ENCODE data around the gene CDC42BPB. TPM values are rescaled to one million over a fixed set of nuclear protein-coding genes. Genes with fewer than 3 reads are reported as not detected.

CDC42BPB gene
- total RNA-seq, 1 donor from 2014 or later: 48.2 TPM

- Mint-ChIP-seq H3K27ac (no peak overlapping the region), H3K9me3 (peaks cover 8% of the 10 kb centered on the region), H3K4me3 (no peak overlapping the region), H3K4me1 (peaks cover 2% of the 10 kb centered on the region), H3K27me3 (ENCODE audit: insufficient read depth, low read depth) (peaks cover 3% of the 10 kb centered on the region), H3K36me3 (peaks cover 10% of the 10 kb centered on the region)
- Histone ChIP-seq H3K4me1 (no peaks in the 10 kb centered on the region), H4K20me1 (ENCODE audit: low read depth) (peaks cover 12% of the 10 kb centered on the region), H3K9ac (no peak overlapping the region), H3K9me3 (ENCODE audit: low read depth) (no peaks in the 10 kb centered on the region), H3K4me3 (no peak overlapping the region), H2AFZ (replicated peaks) (no peak overlapping the region), H3K4me2 (no peak overlapping the region), H3K27me3 (no peaks in the 10 kb centered on the region), H3K27ac (no peak overlapping the region), H3K79me2 (ENCODE audit: low read depth) (peaks cover 95% of the 10 kb centered on the region), H3K36me3 (peaks cover 2% of the 10 kb centered on the region), H3F3A (ENCODE audit: low read depth) (no peaks in the 10 kb centered on the region)
- TF ChIP-seq EZH2 (IDR thresholded peaks at IDR 0.05) (no peak), CTCF (IDR thresholded peaks at IDR 0.05) (peak; percentile 11), EZH2phosphoT487 (IDR thresholded peaks at IDR 0.05) (no peak)
- DNase-seq (ENCODE audit: low spot score): peak; percentile 33
Measured at GRCh38 chr14:103031956-103032355, 25.4 kb downstream of the CDC42BPB start.

GRCh38 chr14:103031566-103031911, 25.8 kb downstream of the CDC42BPB start:
- Mint-ChIP-seq H3K36me3 (peaks cover 12% of the 10 kb centered on the region), H3K4me1 (peaks cover 2% of the 10 kb centered on the region), H3K27ac (no peak overlapping the region), H3K4me3 (no peak overlapping the region), H3K9me3 (peaks cover 10% of the 10 kb centered on the region), H3K27me3 (ENCODE audit: insufficient read depth, low read depth) (peaks cover 3% of the 10 kb centered on the region)
- Histone ChIP-seq H2AFZ (replicated peaks) (no peak overlapping the region), H3K4me1 (no peaks in the 10 kb centered on the region), H3F3A (ENCODE audit: low read depth) (no peaks in the 10 kb centered on the region), H3K36me3 (peaks cover 2% of the 10 kb centered on the region), H3K9ac (no peak overlapping the region), H3K27ac (no peak overlapping the region), H3K4me3 (no peak overlapping the region), H3K79me2 (ENCODE audit: low read depth) (peaks cover 95% of the 10 kb centered on the region), H3K4me2 (no peak overlapping the region), H3K9me3 (ENCODE audit: low read depth) (no peaks in the 10 kb centered on the region), H4K20me1 (ENCODE audit: low read depth) (peaks cover 12% of the 10 kb centered on the region), H3K27me3 (no peaks in the 10 kb centered on the region)
- DNase-seq (ENCODE audit: low spot score): no peak
- TF ChIP-seq CTCF (IDR thresholded peaks at IDR 0.05): no peak
- TF ChIP-seq EZH2 (IDR thresholded peaks at IDR 0.05): no peak
- no peak for TF ChIP-seq EZH2phosphoT487 (IDR thresholded peaks at IDR 0.05)

GRCh38 chr14:103030741-103031565, 26.4 kb downstream of the CDC42BPB start:
- H2AFZ ChIP-seq (replicated peaks): no peak overlapping the region
- H3K4me3 ChIP-seq: no peak overlapping the region
- no peak for DNase-seq (ENCODE audit: low spot score)
- no peak overlapping the region for H3K4me2 ChIP-seq
- H3K27me3 ChIP-seq: no peaks in the 10 kb centered on the region
- H3K4me1 ChIP-seq: no peaks in the 10 kb centered on the region
- peaks cover 2% of the 10 kb centered on the region for H3K36me3 ChIP-seq
- Mint-ChIP-seq H3K9me3 (peaks cover 9% of the 10 kb centered on the region), H3K36me3 (peaks cover 10% of the 10 kb centered on the region), H3K27me3 (ENCODE audit: insufficient read depth, low read depth) (peaks cover 3% of the 10 kb centered on the region), H3K4me3 (no peak overlapping the region), H3K27ac (no peak overlapping the region), H3K4me1 (peaks cover 2% of the 10 kb centered on the region)
- no peak for TF ChIP-seq EZH2phosphoT487 (IDR thresholded peaks at IDR 0.05)
- TF ChIP-seq EZH2 (IDR thresholded peaks at IDR 0.05): no peak
- no peak for TF ChIP-seq CTCF (IDR thresholded peaks at IDR 0.05)
- H3K27ac ChIP-seq: no peak overlapping the region
- H3F3A ChIP-seq (ENCODE audit: low read depth): no peaks in the 10 kb centered on the region
- no peaks in the 10 kb centered on the region for H3K9me3 ChIP-seq (ENCODE audit: low read depth)
- no peak overlapping the region for H3K9ac ChIP-seq
- peaks cover 12% of the 10 kb centered on the region for H4K20me1 ChIP-seq (ENCODE audit: low read depth)
- H3K79me2 ChIP-seq (ENCODE audit: low read depth): peaks cover 97% of the 10 kb centered on the region

Measured in neural progenitor cell (in vitro differentiated cells).